Hypothalamus (tissue), 51 donors: ENCODE data around the gene EFNA5.

Experiments used
- DNase-seq, 51 donors: peaks; one replicate each; lab custom pipeline; 2025; lab: John Stamatoyannopoulos, UW

The EFNA5 gene

GRCh38 chr5:107670932-107671741 is at the start of gene EFNA5:
Gene EFNA5, minus strand, starts transcription at chr5:107670937.
- peak in 21 of 51 donors; percentile 8 to 67 (median 30) for DNase-seq

DNA sequence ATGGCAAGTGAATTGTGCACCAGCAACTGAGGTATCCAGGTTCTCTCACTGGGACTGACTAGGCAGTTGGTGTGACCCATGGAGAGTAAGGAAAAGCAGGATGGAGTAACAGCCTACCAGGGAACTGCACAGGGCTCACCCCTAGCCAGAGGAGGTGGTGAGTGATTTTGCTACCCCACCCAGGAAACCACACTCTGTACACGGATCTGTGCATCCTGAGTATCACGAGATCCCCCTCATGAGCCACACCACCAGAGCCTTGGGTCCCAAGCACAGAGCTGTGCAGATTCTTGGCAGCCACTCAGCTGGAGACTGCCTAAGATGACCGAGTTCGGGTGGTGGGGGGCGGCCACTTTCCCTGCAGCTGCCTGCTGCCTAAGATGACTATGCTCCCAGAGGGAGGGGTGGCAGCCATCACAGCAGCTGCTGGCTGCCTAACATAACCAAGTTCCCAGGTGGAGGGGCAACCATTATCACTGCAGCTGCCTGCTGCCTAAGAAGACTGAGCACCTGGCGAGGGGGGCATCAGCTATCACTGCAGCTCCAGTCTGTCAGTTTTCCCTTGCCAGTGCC is 48.4 kb upstream of the EFNA5 start:
- no peak for DNase-seq

GRCh38 chr5:107717816-107718215 is 47.1 kb upstream of the EFNA5 start:
- DNase-seq: no peak

GRCh38 chr5:107713228-107713627 is 42.5 kb upstream of the EFNA5 start:
- no peak for DNase-seq

- DNase-seq: no peak
These were observed 41.7 kb upstream of the EFNA5 start for GRCh38 chr5:107712359-107712870.

DNA sequence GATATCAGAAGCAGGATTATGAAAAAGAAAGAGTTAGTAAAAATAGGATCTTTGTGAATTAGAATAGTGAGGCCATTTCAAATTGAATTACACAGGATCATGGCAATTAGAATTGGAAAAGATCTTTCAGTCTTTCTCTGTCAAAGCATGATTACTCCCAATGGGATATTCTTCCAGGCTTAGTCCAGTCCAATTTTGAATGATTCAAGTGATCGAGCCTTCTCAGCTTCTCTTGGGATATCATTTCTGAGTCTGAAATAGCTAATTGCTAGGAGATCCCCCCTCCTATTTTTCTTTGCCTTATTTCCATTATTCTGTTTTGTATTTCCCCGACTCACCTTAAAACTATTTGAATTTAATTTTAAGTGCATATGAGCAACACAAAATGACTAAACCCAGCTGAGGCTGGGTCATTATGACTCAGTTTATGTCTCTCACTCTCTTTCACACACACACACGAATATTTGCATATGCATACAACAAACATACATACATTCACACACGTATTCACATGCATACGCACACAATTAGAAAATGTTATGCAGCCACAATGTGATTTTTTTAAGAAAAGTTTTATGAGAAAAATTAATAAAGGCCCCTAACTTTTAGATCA is 34.8 kb upstream of the EFNA5 start:
- DNase-seq: no peak

DNA sequence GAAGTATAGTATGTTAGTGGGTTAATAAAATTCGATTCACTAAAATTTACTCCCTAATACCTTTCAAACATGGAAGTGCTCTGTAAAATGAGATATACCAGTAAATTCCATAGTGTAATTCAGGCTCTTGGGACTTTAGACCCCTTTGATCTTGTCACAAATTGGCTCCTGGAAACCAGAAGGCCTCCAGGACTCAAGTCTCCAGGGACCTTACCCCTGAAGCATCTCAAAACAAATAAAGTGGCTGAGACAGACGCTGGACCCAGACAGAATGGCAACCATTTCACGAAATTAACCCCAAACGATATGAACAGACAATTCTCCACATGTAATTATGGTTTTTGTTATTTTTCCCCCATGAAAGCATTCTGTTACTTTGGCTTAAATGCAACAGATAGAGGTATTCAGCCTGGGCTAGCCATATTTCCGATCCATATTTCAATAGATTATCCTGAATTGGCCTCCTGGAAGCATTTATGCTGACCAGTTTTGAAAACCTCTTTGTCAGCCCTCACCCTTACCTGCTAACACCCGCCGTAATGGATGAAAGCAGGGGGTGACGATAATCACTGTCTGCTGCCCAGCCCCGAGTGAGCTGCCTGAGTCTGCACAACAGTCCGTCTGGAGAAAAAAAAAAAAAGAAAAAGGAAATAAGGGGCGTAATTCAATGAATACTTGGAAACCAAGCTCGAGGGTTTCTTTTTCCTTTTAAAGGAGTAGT is 34.1 kb upstream of the EFNA5 start:
- no peak for DNase-seq

DNA sequence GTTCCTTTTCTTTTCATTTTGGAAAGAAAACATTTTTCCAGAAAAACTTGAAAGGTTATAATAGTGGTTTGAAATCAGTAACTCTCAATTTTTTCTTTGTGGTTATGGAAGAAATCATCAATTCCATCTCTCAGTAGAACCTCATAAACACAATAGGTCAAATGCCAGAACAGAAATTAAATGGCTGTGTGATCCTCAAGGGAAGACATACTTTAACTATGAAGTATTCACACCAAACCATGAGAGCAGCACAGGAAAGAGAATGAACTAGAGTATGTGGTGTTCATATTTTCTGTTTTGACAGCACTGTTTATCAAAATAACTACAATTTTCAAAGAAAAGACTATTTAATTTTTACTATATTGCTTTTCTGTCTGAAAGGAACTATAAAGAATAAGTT is 29.7 kb upstream of the EFNA5 start:
- no peak for DNase-seq

DNA sequence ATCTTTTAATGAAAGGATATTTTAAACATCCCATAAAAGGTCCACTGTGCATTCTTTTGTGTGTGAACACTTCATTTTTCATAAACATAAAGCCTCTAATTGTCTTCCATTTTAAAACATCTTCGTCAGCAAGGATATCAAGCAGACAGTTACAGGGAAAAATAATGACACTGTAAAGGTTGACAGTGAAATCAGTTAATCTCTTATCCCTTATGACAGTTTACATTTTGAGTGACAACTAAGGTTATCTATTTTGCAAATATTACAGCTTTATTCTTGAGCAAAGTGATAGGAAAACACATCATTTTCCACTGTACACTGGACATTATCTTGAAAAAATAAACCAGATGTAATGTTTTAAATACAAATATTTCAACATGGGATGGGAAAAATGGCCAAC is 28.7 kb upstream of the EFNA5 start:
- no peak for DNase-seq

DNA sequence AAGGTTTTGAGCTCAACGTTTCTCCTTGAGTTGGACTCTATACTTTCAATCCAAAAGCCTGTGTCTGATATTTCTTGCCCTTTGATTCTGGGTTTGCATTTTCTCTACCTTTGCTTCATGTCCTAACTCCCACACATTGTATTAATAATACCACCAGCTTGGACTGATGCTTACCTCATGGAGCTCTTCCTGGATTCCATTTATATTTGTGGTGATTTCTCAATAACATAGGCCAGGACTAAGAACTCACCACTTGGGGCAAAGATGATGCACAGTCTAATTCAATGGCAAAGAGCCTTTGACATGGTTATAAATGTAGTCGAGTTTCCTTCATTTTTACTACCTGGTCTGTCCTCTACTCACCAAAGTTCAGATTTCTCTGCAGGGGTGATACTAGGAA is 27.5 kb upstream of the EFNA5 start:
- no peak for DNase-seq

GRCh38 chr5:107696498-107696897 is 25.8 kb upstream of the EFNA5 start:
- DNase-seq: peak in 3 of 51 donors; percentile 1 to 15 (median 3)

- no peak for DNase-seq
These were observed 25.3 kb upstream of the EFNA5 start for GRCh38 chr5:107696080-107696479.

- DNase-seq: no peak
These were observed 17.2 kb upstream of the EFNA5 start for GRCh38 chr5:107687937-107688336.

DNA sequence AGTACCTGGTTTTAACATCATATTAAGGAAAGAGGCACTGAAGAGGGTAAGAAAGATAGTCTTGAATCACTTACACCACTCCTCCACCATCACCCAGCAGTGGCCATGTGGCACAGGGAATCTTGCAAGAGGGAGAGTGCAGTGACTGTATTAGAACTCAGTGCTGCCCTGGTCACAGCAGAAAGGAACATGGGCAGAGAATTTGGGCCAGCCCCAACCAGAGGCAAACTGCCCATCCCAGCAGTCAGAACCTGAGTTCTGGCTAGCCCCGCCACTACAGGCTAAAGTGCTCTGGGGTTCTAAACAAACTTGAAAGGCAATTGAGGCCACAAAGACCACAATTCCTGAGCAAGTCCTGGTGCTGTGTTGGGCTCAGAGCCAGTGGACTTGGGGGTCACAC is 16.7 kb upstream of the EFNA5 start:
- DNase-seq: no peak

DNA sequence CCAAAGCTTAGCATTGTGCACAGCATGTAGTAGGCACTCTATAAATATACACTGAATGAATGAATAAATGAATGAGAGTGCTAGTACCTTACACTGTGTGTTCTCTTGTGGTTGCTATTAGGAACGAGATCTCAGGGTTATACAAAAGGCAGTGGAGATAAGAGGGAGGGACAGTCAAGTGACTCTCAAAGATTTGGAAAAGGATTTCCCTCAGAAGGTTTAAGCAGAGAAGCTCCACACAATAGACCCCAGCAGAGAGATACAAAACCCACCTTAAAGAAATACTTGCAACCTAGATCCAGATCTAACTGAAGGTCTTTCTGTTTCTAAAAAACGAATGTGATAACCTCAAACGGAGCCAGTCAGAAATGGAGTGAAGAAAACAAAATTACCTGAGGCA is 11.8 kb upstream of the EFNA5 start:
- DNase-seq: no peak

- DNase-seq: no peak
These were observed 10.1 kb upstream of the EFNA5 start for GRCh38 chr5:107680799-107681198.

DNA sequence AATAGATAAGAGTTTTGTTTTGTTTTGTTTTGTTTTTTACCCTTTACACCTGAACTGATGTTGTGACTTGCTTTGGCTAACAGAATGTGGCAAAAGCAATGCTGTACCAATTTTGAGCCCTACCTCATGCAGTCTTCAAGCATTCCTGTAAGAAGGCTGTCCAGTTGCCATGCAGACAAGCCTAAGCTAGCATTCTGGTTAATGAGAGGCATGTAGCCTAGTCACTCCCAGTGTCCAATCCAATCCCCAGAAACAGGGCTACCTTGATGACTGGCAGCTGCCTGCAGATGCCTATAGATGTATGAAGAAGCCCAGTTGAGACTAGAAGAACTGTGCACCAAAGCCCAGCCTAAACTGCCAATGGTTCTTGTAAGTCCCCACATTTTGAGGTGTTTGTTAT is 9.4 kb upstream of the EFNA5 start:
- no peak for DNase-seq

GRCh38 chr5:107676702-107677101 is 6.0 kb upstream of the EFNA5 start:
- DNase-seq: no peak

DNA sequence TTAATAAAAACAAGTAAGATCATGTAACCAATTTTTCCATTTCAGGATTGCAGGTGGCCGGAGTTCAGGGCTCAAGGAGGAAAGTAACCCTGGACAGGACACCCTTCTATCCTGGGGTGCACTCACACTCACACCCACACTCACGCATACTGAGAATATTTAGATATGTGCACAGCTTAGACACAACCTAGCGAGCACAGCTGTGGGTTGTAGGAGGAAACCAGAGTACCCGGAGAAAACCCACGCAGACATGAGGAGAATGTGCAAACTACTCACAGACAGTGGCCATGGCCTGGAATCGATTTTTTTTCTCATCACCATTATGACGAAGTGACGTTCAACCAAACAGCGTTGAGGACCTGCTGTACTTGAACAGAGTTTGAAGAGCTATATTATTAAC is 4.5 kb upstream of the EFNA5 start:
- DNase-seq: no peak

GRCh38 chr5:107674655-107675054 is 3.9 kb upstream of the EFNA5 start:
- no peak for DNase-seq
